ENCODE results near the gene ADTRP. TPM values are rescaled to one million over a fixed set of nuclear protein-coding genes. Genes with fewer than 3 reads are reported as not detected.
"Not testable (repeated sequence)": the region's sequence is repeated elsewhere in the genome, so short reads cannot be mapped to it uniquely, and the experiment has no call there.

The ADTRP gene
- total RNA-seq, 2 experiments from 2014 or later = 2.4 to 2.5 TPM

DNA sequence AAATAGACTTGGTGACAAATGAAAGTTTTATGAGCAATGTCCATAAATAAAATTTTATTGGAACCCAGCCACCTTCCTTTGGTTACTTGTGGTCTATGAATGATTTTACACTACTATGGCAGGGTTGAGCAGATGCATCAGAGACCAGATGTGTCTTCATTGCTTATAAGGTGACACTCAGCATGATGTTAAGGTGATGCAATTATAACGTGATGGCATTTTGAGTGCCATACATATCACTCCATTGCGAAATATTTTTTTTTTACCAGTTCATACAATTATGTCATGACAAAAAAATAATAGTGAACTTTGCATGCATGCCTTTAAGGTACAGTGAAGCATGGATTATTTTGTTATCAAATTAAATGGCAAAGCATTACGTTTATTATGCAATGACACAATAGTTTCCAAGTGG lies 96.0 kb downstream of the ADTRP start:
- ChIA-PET POLR2A (no interaction called here), CTCF (no interaction called here)
- H3K9me3 Mint-ChIP-seq = peaks cover 9% of the 10 kb centered on the region
- no peak overlapping the region for H3K4me3 Mint-ChIP-seq
- H3K27ac Mint-ChIP-seq = no peak overlapping the region
- DNase-seq = no peak
- H3K27me3 Mint-ChIP-seq = peaks cover 2% of the 10 kb centered on the region
- no peaks in the 10 kb centered on the region for H3K4me1 Mint-ChIP-seq
- peaks cover 3% of the 10 kb centered on the region for H3K36me3 Mint-ChIP-seq (ENCODE audit: low read depth)

DNA sequence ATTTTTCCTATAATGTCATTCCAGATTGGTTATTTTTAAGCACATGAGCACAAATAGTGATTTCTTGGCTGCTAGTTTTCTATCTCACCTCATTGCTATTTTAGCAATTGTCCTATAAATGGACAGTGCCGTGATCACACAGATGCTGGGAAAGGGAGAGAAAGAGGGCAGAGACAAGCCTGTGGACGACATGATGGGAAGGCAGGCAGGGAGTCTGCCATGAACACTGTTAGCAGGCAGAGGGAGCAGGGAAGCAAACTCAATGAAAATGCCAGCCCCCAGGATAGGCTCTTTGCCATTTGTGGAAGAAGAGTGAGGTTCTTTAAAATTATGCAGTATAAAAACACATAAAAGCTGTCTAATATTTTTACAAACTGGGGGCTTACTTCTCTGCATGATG lies 96.8 kb downstream of the ADTRP start:
- H3K36me3 Mint-ChIP-seq (ENCODE audit: low read depth) = peaks cover 3% of the 10 kb centered on the region
- POLR2A ChIA-PET = no interaction called here
- H3K27me3 Mint-ChIP-seq = peaks cover 2% of the 10 kb centered on the region
- peaks cover 9% of the 10 kb centered on the region for H3K9me3 Mint-ChIP-seq
- no peak for DNase-seq
- H3K4me1 Mint-ChIP-seq = no peaks in the 10 kb centered on the region
- no peak overlapping the region for H3K4me3 Mint-ChIP-seq
- CTCF ChIA-PET = no interaction called here
- no peak overlapping the region for H3K27ac Mint-ChIP-seq

DNA sequence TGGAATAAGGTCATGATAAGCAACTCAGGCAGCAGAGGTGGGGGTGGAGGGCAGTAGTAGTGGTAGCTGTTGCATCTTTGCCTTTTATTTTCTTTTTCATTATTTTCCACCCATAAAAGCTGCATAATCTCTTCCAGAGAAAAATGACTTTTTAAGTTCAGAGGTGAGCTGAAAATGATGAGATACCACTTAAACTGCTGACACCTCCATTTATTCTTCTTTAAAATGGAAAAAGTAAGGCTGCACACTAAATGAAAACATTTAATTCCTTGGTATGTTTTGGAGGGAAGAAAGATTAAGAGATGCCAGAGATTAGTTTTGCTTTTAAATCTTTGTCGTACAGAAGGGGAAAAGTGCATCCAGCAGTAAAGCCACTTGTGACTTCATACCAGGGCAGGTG lies 97.2 kb downstream of the ADTRP start:
- ChIA-PET CTCF (no interaction called here), POLR2A (no interaction called here)
- H3K36me3 Mint-ChIP-seq (ENCODE audit: low read depth) = peaks cover 3% of the 10 kb centered on the region
- no peaks in the 10 kb centered on the region for H3K4me1 Mint-ChIP-seq
- H3K27ac Mint-ChIP-seq = no peak overlapping the region
- H3K4me3 Mint-ChIP-seq = no peak overlapping the region
- H3K9me3 Mint-ChIP-seq = peaks cover 9% of the 10 kb centered on the region
- DNase-seq = no peak
- H3K27me3 Mint-ChIP-seq = peaks cover 2% of the 10 kb centered on the region

DNA sequence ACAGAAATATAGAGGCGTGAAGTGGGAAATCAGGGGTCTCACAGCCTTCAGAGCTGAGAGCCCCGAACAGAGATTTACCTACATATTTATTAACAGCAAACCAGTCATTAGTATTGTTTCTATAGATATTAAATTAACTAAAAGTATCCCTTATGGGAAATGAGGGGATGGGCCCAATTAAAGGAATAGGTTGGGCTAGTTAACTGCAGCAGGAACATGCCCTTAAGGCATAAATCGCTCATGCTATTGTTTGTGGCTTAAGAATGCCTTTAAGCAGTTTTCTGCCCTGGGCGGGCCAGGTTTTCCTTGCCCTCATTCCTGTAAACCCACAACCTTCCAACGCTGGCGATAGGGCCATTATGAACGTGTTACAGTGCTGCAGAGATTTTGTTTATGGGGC lies 98.1 kb downstream of the ADTRP start:
- H3K36me3 Mint-ChIP-seq (ENCODE audit: low read depth); H3K27me3 Mint-ChIP-seq; H3K4me1 Mint-ChIP-seq: not testable (repeated sequence)

DNA sequence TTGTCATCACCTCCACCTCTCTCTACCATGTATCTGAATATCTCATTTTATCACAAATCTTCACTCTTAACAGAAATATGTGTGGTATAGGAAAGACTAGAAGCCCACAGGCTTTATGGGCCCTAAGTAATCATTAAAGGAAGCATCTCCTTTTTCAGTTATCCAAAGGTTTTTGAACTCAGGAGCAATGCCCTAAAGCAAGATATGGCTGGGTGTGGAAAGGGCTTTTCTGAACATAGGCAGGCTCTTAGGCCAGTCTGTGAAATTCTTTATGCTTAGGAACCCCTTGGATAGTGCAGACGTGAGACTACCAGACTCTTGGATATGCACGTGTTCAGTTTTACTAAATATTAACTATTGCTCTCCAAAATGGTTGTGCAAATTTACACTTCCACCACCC lies 99.5 kb downstream of the ADTRP start:
- POLR2A ChIA-PET = no interaction called here
- H3K27ac Mint-ChIP-seq = no peak overlapping the region
- peaks cover 3% of the 10 kb centered on the region for H3K36me3 Mint-ChIP-seq (ENCODE audit: low read depth)
- peaks cover 2% of the 10 kb centered on the region for H3K27me3 Mint-ChIP-seq
- no peak for DNase-seq
- H3K4me1 Mint-ChIP-seq = peaks cover 4% of the 10 kb centered on the region
- H3K4me3 Mint-ChIP-seq = no peak overlapping the region
- CTCF ChIA-PET = no interaction called here
- H3K9me3 Mint-ChIP-seq = peaks cover 9% of the 10 kb centered on the region

More for the DNA sequence above, 98.1 kb downstream of the ADTRP start:
- H3K27ac Mint-ChIP-seq, DNase-seq, CTCF ChIA-PET, POLR2A ChIA-PET, H3K9me3 Mint-ChIP-seq, H3K4me3 Mint-ChIP-seq: not testable (repeated sequence)

DNA sequence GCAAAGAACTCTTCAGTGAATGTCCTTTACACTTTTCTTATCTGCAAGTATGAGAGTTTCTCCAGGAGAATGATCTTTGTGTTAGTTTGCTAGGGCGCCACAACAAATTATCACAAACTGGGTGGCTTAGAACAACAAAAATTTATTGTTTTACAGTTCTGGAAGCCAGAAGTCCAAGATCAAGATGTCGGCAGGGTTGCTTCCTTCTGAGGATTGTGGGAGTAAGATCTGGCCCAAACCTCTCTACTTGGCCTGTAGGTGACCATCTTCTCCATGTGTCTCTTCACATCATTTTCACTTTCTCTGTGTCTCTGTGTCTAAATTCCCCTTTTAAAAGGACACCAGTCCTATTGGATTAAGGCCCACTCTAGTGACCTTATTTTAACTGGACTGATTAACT lies 103.0 kb downstream of the ADTRP start:
- H3K4me1 Mint-ChIP-seq = peaks cover 4% of the 10 kb centered on the region
- peaks cover 4% of the 10 kb centered on the region for H3K9me3 Mint-ChIP-seq
- no peaks in the 10 kb centered on the region for H3K36me3 Mint-ChIP-seq (ENCODE audit: low read depth)
- no peak overlapping the region for H3K4me3 Mint-ChIP-seq
- peaks cover 9% of the 10 kb centered on the region for H3K27me3 Mint-ChIP-seq
- POLR2A ChIA-PET = no interaction called here
- no peak for DNase-seq
- CTCF ChIA-PET = no interaction called here
- no peak overlapping the region for H3K27ac Mint-ChIP-seq

DNA sequence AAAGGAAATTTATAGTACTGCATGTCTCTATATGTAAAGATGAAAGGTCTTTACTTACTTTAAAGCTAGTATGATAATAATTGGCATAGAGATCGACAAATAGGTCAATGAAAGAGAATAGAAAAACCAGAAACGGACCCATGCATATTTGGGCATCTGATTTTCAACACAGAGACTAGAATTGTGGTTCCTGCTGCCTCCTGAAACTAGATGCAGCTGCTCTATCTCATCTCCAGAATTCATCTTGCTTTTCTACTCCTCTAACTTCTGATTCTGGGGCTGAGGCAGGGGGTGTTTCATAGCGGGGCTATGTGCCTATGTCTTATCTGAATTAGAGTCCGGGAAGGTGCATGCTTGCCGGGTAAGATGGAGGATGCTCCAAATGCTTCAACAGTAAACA lies 105.9 kb downstream of the ADTRP start:
- Mint-ChIP-seq H3K36me3 (ENCODE audit: low read depth) (no peaks in the 10 kb centered on the region), H3K9me3 (no peaks in the 10 kb centered on the region), H3K4me3 (no peak overlapping the region), H3K4me1 (peaks cover 4% of the 10 kb centered on the region), H3K27ac (no peak overlapping the region), H3K27me3 (peaks cover 11% of the 10 kb centered on the region)
- DNase-seq = no peak
- CTCF ChIA-PET = interaction anchor here (0.6 kb wide), 1 partner anchor 1718 kb away, joined by 3 read pairs; no protein-coding TSS in a partner anchor
- POLR2A ChIA-PET = no interaction called here

DNA sequence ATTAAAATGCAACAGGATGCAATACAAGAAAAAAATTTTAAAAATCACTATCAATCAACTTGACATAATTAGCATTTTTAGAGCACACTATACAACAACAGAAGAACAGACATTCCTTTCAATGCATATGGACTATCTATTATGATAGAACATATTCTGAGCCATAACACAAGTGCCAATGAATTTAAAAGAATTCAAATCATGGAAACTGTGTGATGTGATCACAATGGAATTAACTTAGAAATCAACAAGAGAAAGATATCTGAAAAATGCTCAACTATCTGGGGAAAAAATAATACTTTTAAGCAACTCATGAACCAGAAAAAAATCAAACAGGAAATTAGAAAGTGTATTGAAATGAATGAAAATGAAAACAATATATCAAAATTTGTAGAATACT lies 106.3 kb downstream of the ADTRP start:
- CTCF ChIA-PET = no interaction called here

DNA sequence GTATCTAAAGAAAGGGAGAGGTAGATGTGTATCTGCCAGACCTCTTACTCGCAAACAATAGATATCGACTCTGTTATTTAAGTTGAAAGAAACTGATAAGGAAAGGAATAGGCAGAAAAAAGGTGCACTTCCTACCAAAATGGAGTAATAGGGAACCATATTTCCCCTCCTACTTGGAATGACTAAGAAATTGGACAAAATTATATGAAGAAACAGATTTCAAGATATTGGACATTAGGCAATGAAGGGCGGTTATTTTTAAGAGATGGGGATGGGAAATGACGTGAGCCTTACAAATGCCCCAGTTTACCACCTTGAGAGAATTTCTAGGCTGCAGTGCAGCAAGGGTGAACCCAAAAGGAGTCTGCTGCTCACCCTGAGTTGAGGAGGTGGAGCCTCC lies 108.9 kb downstream of the ADTRP start:
- Mint-ChIP-seq H3K4me1 (no peaks in the 10 kb centered on the region), H3K4me3 (no peak overlapping the region), H3K9me3 (no peaks in the 10 kb centered on the region), H3K36me3 (ENCODE audit: low read depth) (no peaks in the 10 kb centered on the region), H3K27ac (no peak overlapping the region), H3K27me3 (peaks cover 11% of the 10 kb centered on the region)
- CTCF ChIA-PET = interaction anchor here (1.0 kb wide), 1 partner anchor 14 kb away, joined by 4 read pairs; no protein-coding TSS in a partner anchor
- POLR2A ChIA-PET = no interaction called here
- DNase-seq = no peak

More for the DNA sequence above, 106.3 kb downstream of the ADTRP start:
- Mint-ChIP-seq H3K4me3 (no peak overlapping the region), H3K4me1 (peaks cover 4% of the 10 kb centered on the region), H3K9me3 (no peaks in the 10 kb centered on the region), H3K27me3 (peaks cover 11% of the 10 kb centered on the region), H3K36me3 (ENCODE audit: low read depth) (no peaks in the 10 kb centered on the region), H3K27ac (no peak overlapping the region)
- no peak for DNase-seq
- POLR2A ChIA-PET = no interaction called here

DNA sequence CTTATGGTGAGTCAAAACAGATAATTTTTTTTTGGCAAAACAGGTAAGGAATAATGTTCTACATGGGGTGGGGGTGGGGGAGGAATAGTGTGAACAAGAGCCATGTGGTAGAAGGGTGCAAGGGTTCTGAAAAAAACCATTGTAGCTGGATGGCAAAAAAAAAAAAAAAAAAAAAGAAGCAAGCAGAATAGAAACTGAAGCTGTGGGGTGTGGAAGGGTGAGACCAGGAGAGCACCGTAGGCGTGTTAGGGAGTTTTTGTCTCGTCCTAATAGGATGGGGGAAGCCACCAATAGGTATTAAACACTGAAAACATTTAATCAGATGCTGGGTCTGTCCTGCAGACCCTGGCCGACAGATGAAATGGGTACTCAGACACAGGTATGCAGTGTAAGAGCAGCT lies 110.1 kb downstream of the ADTRP start:
- Mint-ChIP-seq H3K4me3 (no peak overlapping the region), H3K4me1 (no peaks in the 10 kb centered on the region), H3K27ac (no peak overlapping the region), H3K27me3 (peaks cover 9% of the 10 kb centered on the region), H3K36me3 (ENCODE audit: low read depth) (no peaks in the 10 kb centered on the region), H3K9me3 (no peaks in the 10 kb centered on the region)
- no peak for DNase-seq
- ChIA-PET POLR2A (no interaction called here), CTCF (interaction anchor here (0.5 to 3.3 kb wide), 2 partner anchors 11 to 1655 kb away, joined by 3 to 13 read pairs; no protein-coding TSS in a partner anchor)

DNA sequence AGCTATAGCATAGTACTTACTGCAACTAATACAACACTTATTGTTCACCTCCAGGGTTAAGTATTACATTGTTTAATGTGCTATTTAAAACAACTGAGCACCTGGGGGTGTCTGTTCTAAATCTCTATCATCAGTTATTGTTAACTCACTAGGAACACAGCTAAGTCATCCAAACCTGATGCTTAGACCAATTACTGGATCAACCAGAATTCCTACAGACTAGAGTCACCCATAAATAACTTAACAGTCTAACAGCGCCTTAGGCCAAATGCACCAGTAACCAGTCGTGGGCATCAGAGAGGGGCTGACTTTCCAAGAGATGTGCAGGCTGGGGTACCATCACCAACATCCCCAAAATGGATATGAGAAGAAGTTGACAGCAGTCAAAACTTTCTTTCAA lies 110.7 kb downstream of the ADTRP start:
- DNase-seq = no peak
- H3K9me3 Mint-ChIP-seq = no peaks in the 10 kb centered on the region
- ChIA-PET POLR2A (no interaction called here), CTCF (interaction anchor here (0.9 to 3.3 kb wide), 2 partner anchors 11 to 456 kb away, joined by 3 to 13 read pairs; no protein-coding TSS in a partner anchor)
- H3K36me3 Mint-ChIP-seq (ENCODE audit: low read depth) = no peaks in the 10 kb centered on the region
- H3K27me3 Mint-ChIP-seq = peaks cover 9% of the 10 kb centered on the region
- no peak overlapping the region for H3K4me3 Mint-ChIP-seq
- no peaks in the 10 kb centered on the region for H3K4me1 Mint-ChIP-seq
- H3K27ac Mint-ChIP-seq = no peak overlapping the region

DNA sequence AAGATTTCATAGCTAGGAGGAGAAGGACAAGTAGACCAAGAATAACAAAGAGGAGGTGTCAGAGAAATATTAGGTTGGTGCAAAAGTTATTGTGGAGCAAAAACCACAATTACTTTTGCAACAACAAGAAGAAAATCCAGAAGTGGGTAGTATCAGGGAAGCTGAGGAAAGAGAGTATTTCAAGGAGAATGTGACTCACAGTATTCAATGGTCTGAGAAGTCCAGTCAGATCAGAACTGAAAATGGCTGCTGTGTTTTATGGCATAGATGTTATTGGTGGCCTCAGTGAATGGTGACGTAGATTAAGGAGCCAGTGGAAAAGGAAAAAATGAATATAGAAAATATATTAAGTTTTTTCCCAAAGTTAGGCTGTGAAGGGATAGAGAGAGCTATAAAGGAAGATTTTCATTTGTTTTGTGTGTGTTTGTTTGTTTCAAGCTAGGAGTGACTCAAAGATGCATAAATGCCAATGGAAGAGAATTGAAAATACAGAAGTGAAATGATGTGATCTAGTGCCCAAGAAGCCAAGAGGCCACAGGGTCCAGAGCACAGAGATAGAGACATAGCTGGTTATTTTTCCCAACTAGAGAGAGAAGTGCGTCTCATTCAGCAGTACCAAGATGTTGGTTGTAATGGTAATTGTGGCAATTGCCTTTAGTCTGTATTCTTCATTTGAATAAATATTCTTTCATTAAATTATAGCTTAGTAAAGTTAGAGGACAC lies 112.8 kb downstream of the ADTRP start:
- CTCF ChIA-PET = interaction anchor here (1.7 to 3.3 kb wide), 2 partner anchors 9 to 13 kb away, joined by 6 to 13 read pairs; no protein-coding TSS in a partner anchor
- Mint-ChIP-seq H3K27ac (no peak overlapping the region), H3K36me3 (ENCODE audit: low read depth) (no peaks in the 10 kb centered on the region), H3K27me3 (peaks cover 3% of the 10 kb centered on the region), H3K4me3 (no peak overlapping the region), H3K9me3 (no peaks in the 10 kb centered on the region), H3K4me1 (no peaks in the 10 kb centered on the region)
- no peak for DNase-seq
- POLR2A ChIA-PET = no interaction called here
